Renal pelvis (tissue), 4 donors: ENCODE data around the gene CIB4. TPM values are rescaled to one million over a fixed set of nuclear protein-coding genes. Genes with fewer than 3 reads are reported as not detected.

Experiments
- DNase-seq: peaks from one replicate; pipeline ENCODE4 v3.0.0-alpha.2; 2013
- polyA plus RNA-seq, 3 donors: library from polyadenylated mRNA; unstranded; fragments of 120-200 nt; gene quantifications; one replicate each; pipeline ENCODE4 v1.2.1, GENCODE V29; 2013; ENCODE audit not compliant: insufficient read length in 3 of 3

The CIB4 gene
- polyA plus RNA-seq, 3 donors: 0.28 to 0.78 (median 0.30) TPM

- no peak for DNase-seq
These were observed 85.7 kb downstream of the CIB4 start for GRCh38 chr2:26555246-26556133.

- no peak for DNase-seq
These were observed 88.4 kb downstream of the CIB4 start for GRCh38 chr2:26552641-26553374.

GRCh38 chr2:26550276-26551015 is 90.7 kb downstream of the CIB4 start:
- no peak for DNase-seq

DNA sequence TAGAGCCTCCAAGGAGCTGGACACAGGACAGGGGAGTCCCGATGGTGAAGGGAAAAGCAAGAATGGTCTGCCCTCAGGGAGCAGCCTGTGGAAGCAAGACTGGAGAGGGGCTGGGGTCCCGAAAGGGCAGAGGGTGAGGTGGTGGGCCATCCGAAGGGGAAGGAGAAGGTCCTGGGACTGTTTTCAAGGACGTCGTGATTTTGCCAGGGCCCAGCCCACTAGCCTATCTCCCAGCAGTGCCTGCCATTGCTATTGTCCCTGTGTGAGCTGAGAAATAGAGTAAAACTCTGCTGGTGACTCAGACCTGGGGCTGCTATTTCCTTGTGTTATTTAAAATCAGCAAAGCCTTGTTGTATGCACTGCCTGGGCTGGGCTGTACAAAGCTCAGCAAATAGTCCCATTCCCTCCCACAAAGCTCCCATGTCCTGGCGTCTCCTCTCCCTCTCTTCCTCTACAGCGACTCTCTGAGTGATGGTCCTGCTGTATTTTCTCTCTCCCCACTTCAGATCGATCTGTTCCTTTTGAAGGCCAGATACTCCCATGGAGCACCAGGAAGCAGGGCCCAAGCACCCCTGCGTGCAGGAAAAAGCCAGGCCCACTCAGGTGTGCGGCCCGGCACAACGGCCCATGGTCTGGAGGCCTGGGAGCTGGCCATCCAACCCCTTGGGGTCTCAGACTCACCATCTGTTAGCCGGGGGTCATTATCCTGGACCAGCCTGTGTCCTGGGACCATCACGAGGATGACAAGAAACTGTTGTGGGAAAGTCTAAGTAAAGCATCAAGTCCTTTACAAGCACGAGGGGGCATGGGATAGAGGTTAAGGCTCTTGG is 98.3 kb downstream of the CIB4 start:
- DNase-seq: no peak

- no peak for DNase-seq
These were observed 99.0 kb downstream of the CIB4 start for GRCh38 chr2:26542194-26542455.

- DNase-seq: no peak
These were observed 99.6 kb downstream of the CIB4 start for GRCh38 chr2:26541401-26542193.

- no peak for DNase-seq
These were observed 100.2 kb downstream of the CIB4 start for GRCh38 chr2:26540961-26541360.

- DNase-seq: no peak
These were observed 100.9 kb downstream of the CIB4 start for GRCh38 chr2:26540306-26540705.

DNA sequence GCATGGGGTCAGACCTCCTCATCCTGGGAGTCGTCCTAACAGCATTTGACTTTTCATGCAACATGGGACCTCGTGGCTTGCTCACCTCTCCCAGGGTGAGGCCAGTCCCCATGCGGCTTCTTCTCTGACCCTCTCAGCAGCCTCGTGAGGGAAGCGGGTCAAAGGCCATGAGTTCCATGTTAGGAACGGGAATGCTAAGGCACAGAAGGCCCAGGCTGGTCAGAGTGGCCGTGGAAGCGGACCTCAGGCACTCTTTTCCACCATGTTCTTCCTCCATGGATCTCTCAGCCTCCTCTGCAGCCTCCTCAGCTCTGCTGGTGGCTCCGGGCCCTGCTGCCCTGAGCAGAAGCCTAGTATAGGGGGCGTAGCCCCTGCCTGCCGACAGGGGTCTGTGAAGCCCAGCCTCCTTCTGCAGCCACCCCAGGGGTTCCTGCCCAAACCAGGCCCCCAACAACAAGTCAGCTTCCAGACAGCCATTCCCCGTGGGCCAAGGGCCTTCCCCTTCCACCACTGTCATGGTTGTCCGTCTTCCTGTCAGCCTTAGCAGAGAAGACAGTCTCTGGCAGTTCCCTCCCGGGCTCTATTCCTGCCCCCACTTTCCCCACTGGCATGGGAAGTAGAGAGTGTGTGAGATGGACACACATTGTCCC is 103.2 kb downstream of the CIB4 start:
- DNase-seq: no peak

DNA sequence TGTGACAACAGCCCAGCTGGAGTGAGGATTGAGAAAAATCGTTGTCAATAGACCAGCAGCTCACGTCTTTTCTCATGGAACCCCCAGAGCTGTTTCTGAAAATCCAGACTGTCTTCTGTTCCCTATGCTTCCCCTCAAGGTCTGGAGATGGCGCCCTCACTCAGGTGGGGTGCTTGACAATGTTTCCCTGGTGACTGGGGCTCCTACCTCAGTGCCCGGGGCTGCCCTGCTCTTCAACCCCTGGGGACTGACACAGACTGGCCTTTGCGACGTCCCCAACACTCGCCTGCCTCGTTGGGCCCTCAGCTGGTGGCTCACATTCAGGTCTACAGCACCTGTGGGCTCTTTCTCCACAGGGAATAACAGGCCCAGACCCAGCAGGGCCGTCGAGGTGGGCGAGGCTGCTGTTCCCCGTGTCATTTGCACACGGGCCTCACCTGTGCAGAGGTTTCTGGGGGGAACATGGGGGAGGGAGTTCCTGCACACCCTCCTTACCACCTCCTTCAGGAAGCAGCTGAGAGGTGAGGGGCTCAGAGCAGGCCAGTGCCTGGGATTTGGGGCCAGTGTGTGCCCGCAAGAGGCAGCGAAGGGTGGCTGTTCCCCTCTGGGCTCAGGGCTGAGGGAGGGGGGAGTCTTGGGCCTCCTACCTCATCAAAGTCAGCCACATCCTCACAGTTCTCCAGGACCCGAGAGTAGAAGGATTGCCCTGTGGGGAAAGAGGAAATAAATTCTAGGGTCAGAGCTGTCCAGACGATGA is 103.9 kb downstream of the CIB4 start:
- DNase-seq: no peak

GRCh38 chr2:26536371-26537068 is 104.6 kb downstream of the CIB4 start:
- no peak for DNase-seq

DNA sequence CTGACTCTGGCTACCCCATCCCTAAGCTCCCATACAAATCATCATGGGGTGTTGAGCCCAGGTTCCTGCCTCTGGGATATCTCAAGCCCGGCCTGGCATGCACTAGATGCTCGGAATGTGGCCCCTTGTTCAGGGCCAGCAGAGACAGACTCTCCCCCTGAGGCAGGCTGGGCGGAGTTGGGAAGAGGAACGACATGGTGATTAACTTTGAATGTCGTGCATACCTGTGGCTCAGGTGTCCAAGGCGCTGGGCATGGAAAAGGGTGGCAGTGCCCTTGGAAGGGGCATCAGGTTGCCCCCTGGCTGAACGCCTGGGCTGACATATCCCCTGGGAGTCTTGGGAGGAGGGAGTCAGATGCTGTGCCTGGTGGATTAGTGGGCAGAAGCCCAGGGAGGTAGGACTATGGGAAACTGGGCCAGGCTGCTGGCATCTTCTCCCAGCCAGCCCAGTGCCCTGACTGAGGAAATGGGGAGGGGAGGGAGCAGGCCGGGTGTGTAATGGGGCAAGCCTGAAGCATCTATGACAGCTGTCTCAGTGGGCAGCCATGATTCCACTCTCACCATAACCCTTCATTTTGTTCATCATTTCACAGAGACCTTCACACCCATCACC is 105.4 kb downstream of the CIB4 start:
- DNase-seq: no peak

DNA sequence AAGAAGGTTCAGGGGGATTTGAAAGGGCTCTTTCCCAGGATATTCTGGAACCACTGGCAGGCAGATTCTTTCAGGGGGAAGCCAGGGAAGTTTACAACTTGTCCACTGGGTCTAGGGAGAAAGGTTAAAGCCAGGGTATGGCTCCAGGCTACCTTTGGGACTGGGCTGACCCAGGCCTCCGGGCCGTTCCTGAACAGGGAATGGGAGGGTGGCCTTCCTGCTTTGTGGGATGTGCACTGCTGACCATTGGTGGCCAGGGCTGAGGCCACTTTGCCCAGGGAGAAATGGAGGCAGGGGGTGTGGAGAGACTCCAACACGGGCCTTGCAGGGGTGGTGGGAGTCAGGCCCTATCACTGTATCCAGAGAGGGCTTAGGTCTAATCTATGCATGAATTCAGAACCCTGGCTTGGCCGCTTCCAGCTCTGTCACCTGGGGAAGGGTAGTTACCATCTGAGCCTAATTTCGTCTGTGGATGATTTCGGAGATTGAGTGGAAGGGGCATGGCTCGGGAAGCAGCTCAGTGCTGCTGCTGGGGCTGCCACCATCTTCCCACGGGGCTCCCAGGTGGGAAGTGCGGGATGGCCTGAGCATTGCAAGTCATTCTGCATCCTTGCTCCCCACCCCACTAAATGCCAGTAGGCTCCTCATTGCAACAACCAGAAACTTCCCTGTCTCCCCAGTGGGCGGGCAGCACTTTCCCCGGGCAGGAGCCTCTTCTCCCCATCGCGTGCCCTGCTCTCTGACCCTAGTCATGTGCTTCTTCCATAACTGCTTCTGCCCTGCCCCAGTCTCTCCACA is 106.1 kb downstream of the CIB4 start:
- no peak for DNase-seq

GRCh38 chr2:26534098-26534864 is 106.9 kb downstream of the CIB4 start:
- no peak for DNase-seq

DNA sequence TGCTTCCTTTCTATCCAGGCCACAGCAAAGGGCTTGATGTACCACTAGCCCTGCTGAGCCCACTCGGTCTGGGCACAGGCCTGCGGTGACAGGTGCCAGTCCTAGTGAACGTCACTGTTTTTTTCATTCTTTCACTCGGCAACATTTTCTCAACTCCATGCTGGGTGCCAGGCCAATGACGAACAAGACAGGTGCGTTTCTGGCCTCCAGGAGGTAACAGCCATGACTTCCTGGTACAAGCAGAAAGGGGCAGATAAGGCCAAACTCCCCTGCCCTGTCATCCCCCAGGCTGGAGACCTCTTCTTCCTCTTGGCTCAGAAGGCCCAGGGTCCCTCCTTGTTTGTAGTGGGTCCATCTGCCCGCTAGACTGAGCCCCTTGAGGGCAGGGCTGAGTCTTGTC is 107.5 kb downstream of the CIB4 start:
- no peak for DNase-seq

GRCh38 chr2:26532301-26533250 is 108.6 kb downstream of the CIB4 start:
- no peak for DNase-seq
